Measurements from ENCODE around the gene ZNF318. TPM values are rescaled to one million over a fixed set of nuclear protein-coding genes. Genes with fewer than 3 reads are reported as not detected.

ZNF318 gene
- polyA plus RNA-seq, 1 of the 3 experiments (the other 2 are of a cell fraction) = 6.3 TPM

GRCh38 chr6:43304361-43304760 lies 65.1 kb downstream of the ZNF318 start:
- H3K4me2 ChIP-seq = no peak overlapping the region
- CTCF ChIA-PET = interaction anchor here (1.4 kb wide), 1 partner anchor 10 kb away, joined by 3 read pairs; no protein-coding TSS in a partner anchor
- no peak overlapping the region for H3K9ac ChIP-seq
- no peak overlapping the region for H2AFZ ChIP-seq (ENCODE audit: low read depth)
- no peaks in the 10 kb centered on the region for H3F3A ChIP-seq (replicated peaks; ENCODE audit: insufficient read depth)
- H3K36me3 ChIP-seq (replicated peaks in 1 of 2; ENCODE audit: control insufficient read depth in 1 of 2, insufficient read depth in 2 of 2, low read length in 1 of 2) = no peaks in the 10 kb centered on the region
- no peaks in the 10 kb centered on the region for H3K79me2 ChIP-seq (ENCODE audit: insufficient read depth)
- no peak overlapping the region for H3K27ac ChIP-seq (ENCODE audit: low read depth in 2 of 2, low read length in 1 of 2)
- H3K9me2 ChIP-seq = no peaks in the 10 kb centered on the region
- H4K20me1 ChIP-seq (ENCODE audit: insufficient read depth) = no peaks in the 10 kb centered on the region
- POLR2A ChIA-PET = no interaction called here
- H3K4me3 ChIP-seq (ENCODE audit: low read depth in 2 of 2, low read length in 1 of 2) = no peak overlapping the region
- no peaks in the 10 kb centered on the region for H3K9me3 ChIP-seq
- TF ChIP-seq MXI1 (IDR thresholded peaks at IDR 0.05; ENCODE audit: low read depth, low read length) (no peak), FOXJ3 (CRISPR knock-in tag; IDR thresholded peaks at IDR 0.05) (no peak), TEAD4 (IDR thresholded peaks at IDR 0.05; ENCODE audit: borderline replicate concordance, insufficient read depth) (no peak), RCOR1 (IDR thresholded peaks at IDR 0.05; ENCODE audit: low read length) (no peak), USF2 (IDR thresholded peaks at IDR 0.05; ENCODE audit: borderline replicate concordance, low read depth, low read length) (no peak), TCF12 (IDR thresholded peaks at IDR 0.05) (no peak)
- H3K27me3 ChIP-seq (ENCODE audit: insufficient read depth) = no peaks in the 10 kb centered on the region
- H3K4me1 ChIP-seq (ENCODE audit: control insufficient read depth in 1 of 2, insufficient read depth in 2 of 2, low read depth in 1 of 2, low read length in 1 of 2) = peaks cover 0 to 6% of the 10 kb centered on the region in 2 experiments; a peak in 1 of 4 replicates
- no peak for DNase-seq
- 58% methylated on average over 3 of the region's 3 CpGs for WGBS (ENCODE audit: low lambda C conversion rate)

GRCh38 chr6:43303751-43304331 lies 65.6 kb downstream of the ZNF318 start:
- DNase-seq = no peak
- H3K27ac ChIP-seq (ENCODE audit: low read depth in 2 of 2, low read length in 1 of 2) = no peak overlapping the region
- CTCF ChIA-PET = interaction anchor here (0.9 to 1.4 kb wide), 2 partner anchors 10 to 75 kb away, joined by 3 read pairs; partner anchors contain the start of gene DNPH1
- no peaks in the 10 kb centered on the region for H3F3A ChIP-seq (replicated peaks; ENCODE audit: insufficient read depth)
- POLR2A ChIA-PET = no interaction called here
- no peak overlapping the region for H3K4me3 ChIP-seq (ENCODE audit: low read depth in 2 of 2, low read length in 1 of 2)
- no peaks in the 10 kb centered on the region for H3K36me3 ChIP-seq (replicated peaks in 1 of 2; ENCODE audit: control insufficient read depth in 1 of 2, insufficient read depth in 2 of 2, low read length in 1 of 2)
- H3K27me3 ChIP-seq (ENCODE audit: insufficient read depth) = no peaks in the 10 kb centered on the region
- no peaks in the 10 kb centered on the region for H3K9me3 ChIP-seq
- H3K9me2 ChIP-seq = no peaks in the 10 kb centered on the region
- H3K79me2 ChIP-seq (ENCODE audit: insufficient read depth) = no peaks in the 10 kb centered on the region
- 63% methylated on average over 7 of the region's 8 CpGs for WGBS (ENCODE audit: low lambda C conversion rate)
- peaks cover 0 to 10% of the 10 kb centered on the region in 2 experiments; a peak in 1 of 4 replicates for H3K4me1 ChIP-seq (ENCODE audit: control insufficient read depth in 1 of 2, insufficient read depth in 2 of 2, low read depth in 1 of 2, low read length in 1 of 2)
- no peak overlapping the region for H2AFZ ChIP-seq (ENCODE audit: low read depth)
- H3K9ac ChIP-seq = no peak overlapping the region
- no peak overlapping the region for H3K4me2 ChIP-seq
- H4K20me1 ChIP-seq (ENCODE audit: insufficient read depth) = no peaks in the 10 kb centered on the region
- TF ChIP-seq PBX3 (IDR thresholded peaks at IDR 0.05) (no peak), ZBTB33 (IDR thresholded peaks at IDR 0.05; ENCODE audit: borderline replicate concordance, low read depth) (no peak), YY1 (IDR thresholded peaks at IDR 0.05; ENCODE audit: low read depth) (no peak), JUND (IDR thresholded peaks at IDR 0.05) (no peak), EP300 (IDR thresholded peaks at IDR 0.05; ENCODE audit: borderline replicate concordance in 1 of 2, low read depth in 1 of 2, low read length in 1 of 2) (no peak), POLR2AphosphoS5 (IDR thresholded peaks at IDR 0.05; ENCODE audit: low read depth, low read length) (no peak), MXI1 (IDR thresholded peaks at IDR 0.05; ENCODE audit: low read depth, low read length) (no peak), RAD21 (IDR thresholded peaks at IDR 0.05; ENCODE audit: low read length) (no peak), GATA2 (CRISPR knock-in tag; IDR thresholded peaks at IDR 0.05) (no peak), ELF1 (IDR thresholded peaks at IDR 0.05) (no peak), REST (IDR thresholded peaks at IDR 0.05; ENCODE audit: low read depth, low read length) (no peak), MAX (IDR thresholded peaks at IDR 0.05; ENCODE audit: low read depth) (no peak), FOXM1 (IDR thresholded peaks at IDR 0.05; ENCODE audit: low read depth) (no peak), TEAD4 (IDR thresholded peaks at IDR 0.05; ENCODE audit: borderline replicate concordance, insufficient read depth) (no peak), NRF1 (IDR thresholded peaks at IDR 0.05; ENCODE audit: low read depth, low read length) (no peak)

Measured in SK-N-SH (cell line).